HEK293T (cell line): Measurements from ENCODE around the gene MTG2.

Experiments used
- CTCF ChIA-PET: fragments of 350-600 bp; formaldehyde crosslinking; extraction: SDS; loops from one replicate; lab custom pipeline; 2021; ENCODE audit warnings: antibody characterized with exemption, inconsistent platforms; lab: Yijun Ruan, JAX
- POLR2A ChIA-PET: fragments of 350-600 bp; formaldehyde crosslinking; extraction: SDS; loops from one replicate; lab custom pipeline; 2020; ENCODE audit warnings: antibody characterized with exemption, inconsistent platforms; lab: Yijun Ruan, JAX
- DNase-seq: peaks from one replicate; pipeline ENCODE4 v3.0.0; 2012; ENCODE audit warnings: mixed read lengths; ENCODE audit errors: extremely low spot score
- ARNT ChIP-seq: fragments of 450-650 bp; IDR thresholded peaks from 2 replicates; pipeline ENCODE4 v1.6.1; 2017; ENCODE audit warnings: mild to moderate bottlenecking
- BHLHE40 ChIP-seq: fragments of 450-650 bp; IDR thresholded peaks from 2 replicates; pipeline ENCODE4 v1.6.1; 2016; ENCODE audit warnings: mild to moderate bottlenecking, moderate library complexity, borderline replicate concordance
- CTBP1 ChIP-seq: fragments of 450-650 bp; IDR thresholded peaks from 2 replicates; pipeline ENCODE4 v1.6.1; 2016; ENCODE audit warnings: borderline replicate concordance
- ELF4 ChIP-seq: fragments of 450-650 bp; IDR thresholded peaks from 2 replicates; pipeline ENCODE4 v1.6.1; 2017; ENCODE audit warnings: antibody characterized with exemption
- FOXA1 ChIP-seq: fragments of 450-650 bp; IDR thresholded peaks from 2 replicates; pipeline ENCODE4 v1.6.1; 2016; ENCODE audit warnings: mild to moderate bottlenecking
- FOXK2 ChIP-seq: fragments of 450-650 bp; IDR thresholded peaks from 2 replicates; pipeline ENCODE4 v1.6.1; 2016; ENCODE audit warnings: mild to moderate bottlenecking
- FOXM1 ChIP-seq: fragments of 450-650 bp; IDR thresholded peaks from 2 replicates; pipeline ENCODE4 v1.6.1; 2017; ENCODE audit warnings: mild to moderate bottlenecking, borderline replicate concordance
- HDGF ChIP-seq: fragments of 450-650 bp; IDR thresholded peaks from 2 replicates; pipeline ENCODE4 v1.6.1; 2017; ENCODE audit warnings: antibody characterized with exemption, borderline replicate concordance
- L3MBTL2 ChIP-seq: fragments of 450-650 bp; conservative IDR thresholded peaks from 2 replicates; pipeline ENCODE4 v1.6.1; 2016; ENCODE audit warnings: mild to moderate bottlenecking
- LEF1 ChIP-seq: fragments of 450-650 bp; IDR thresholded peaks from 2 replicates; pipeline ENCODE4 v1.6.1; 2017; ENCODE audit warnings: mild to moderate bottlenecking, borderline replicate concordance
- NFRKB ChIP-seq: fragments of 450-650 bp; IDR thresholded peaks from 2 replicates; pipeline ENCODE4 v1.6.1; 2016; ENCODE audit warnings: mild to moderate bottlenecking, moderate library complexity
- PKNOX1 ChIP-seq: fragments of 450-650 bp; IDR thresholded peaks from 2 replicates; pipeline ENCODE4 v1.6.1; 2016
- SP1 ChIP-seq: fragments of 450-650 bp; IDR thresholded peaks from 2 replicates; pipeline ENCODE4 v1.6.1; 2017
- SUZ12 ChIP-seq: fragments of 450-650 bp; IDR thresholded peaks from 2 replicates; pipeline ENCODE4 v1.6.1; 2016; ENCODE audit warnings: mild to moderate bottlenecking
- TARDBP ChIP-seq: fragments of 450-650 bp; IDR thresholded peaks from 2 replicates; pipeline ENCODE4 v1.6.1; 2016
- ZNF384 ChIP-seq: fragments of 450-650 bp; IDR thresholded peaks from 2 replicates; pipeline ENCODE4 v1.6.1; 2016

The MTG2 gene

GRCh38 chr20:62200491-62201172, 17.8 kb downstream of the MTG2 start:
- CTCF ChIA-PET: no interaction called here
- DNase-seq: no peak
- POLR2A ChIA-PET: no interaction called here
- TF ChIP-seq LEF1 (no peak), CTBP1 (no peak), FOXM1 (no peak), ARNT (no peak), ELF4 (no peak)

DNA sequence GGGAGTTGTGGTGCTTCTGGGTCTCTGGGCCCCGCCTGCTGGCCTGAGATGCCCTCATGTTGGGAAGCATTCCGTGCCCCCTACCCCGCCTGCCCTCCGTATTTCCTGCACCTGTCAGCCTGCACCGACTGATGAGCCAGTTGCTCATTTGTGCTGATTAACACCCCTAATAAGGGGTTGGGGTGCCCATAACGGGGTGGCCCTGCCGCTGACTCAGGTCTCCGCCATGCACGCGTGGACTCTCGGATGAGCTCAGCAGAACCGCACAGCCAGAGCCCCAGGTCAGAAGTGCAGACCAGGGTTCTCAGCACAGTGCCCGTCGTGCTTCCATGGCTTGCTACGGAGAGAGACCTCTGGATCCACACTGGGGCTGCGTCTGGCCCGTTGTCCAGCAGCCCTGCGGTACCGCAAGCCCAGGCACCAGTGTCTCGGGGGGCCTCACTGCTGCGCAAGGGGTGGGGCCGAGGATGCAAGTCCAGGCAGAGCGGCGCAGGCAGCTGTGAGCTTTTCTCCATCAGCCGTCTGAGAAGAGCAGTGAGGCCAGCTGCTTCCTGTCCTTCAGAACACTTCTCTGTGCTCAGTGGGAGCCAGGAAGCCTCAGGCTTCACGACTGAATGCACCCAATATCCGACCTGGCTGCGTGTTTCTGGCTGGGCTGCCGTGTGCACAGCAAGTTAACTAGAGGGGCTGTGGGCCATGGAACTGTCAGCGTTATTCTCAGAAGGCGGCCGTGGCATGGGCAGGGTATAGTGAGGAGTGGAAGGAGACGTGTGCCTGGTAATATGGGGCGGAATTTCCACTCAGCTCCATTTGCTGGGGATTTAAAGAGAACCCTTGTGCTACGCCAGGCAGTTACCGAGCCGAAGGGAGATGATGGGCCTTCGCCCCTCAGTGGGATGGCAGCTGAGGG, 18.6 kb downstream of the MTG2 start:
- TF ChIP-seq HDGF (no peak), ARNT (no peak), TARDBP (no peak), BHLHE40 (no peak), LEF1 (no peak), ELF4 (no peak), NFRKB (no peak), ZNF384 (no peak), CTBP1 (no peak), FOXK2 (no peak), FOXA1 (no peak), L3MBTL2 (no peak), SUZ12 (no peak), PKNOX1 (no peak), SP1 (no peak), FOXM1 (no peak)
- POLR2A ChIA-PET: no interaction called here
- CTCF ChIA-PET: no interaction called here
- no peak for DNase-seq

DNA sequence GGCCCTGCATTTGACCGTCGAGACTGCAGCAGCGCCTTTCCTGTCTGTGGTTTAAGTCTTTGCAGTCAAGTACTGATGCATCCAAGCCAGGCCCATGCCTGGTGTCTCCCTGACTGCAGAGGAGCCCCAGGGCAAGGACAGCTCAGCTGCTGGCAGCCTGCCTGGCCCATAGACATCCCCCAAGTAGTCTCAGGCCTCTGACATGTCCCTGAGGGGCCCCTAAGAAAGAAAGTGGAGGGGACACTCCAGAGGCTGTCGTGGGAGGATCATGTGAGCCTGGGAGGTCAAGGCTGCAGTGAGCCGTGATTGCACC, 19.2 kb downstream of the MTG2 start:
- TF ChIP-seq PKNOX1 (no peak), ZNF384 (no peak), SP1 (no peak), FOXA1 (no peak), FOXK2 (no peak), NFRKB (no peak), BHLHE40 (no peak), L3MBTL2 (no peak), SUZ12 (no peak), HDGF (no peak), LEF1 (no peak), ELF4 (no peak), TARDBP (no peak), CTBP1 (no peak)
- no peak for DNase-seq
- ChIA-PET CTCF (no interaction called here), POLR2A (no interaction called here)

- no peak for DNase-seq
- CTCF ChIA-PET: no interaction called here
- POLR2A ChIA-PET: no interaction called here
- TF ChIP-seq FOXA1: no peak
- TF ChIP-seq TARDBP: no peak
- TF ChIP-seq HDGF: no peak
- TF ChIP-seq SUZ12: no peak
- no peak for TF ChIP-seq BHLHE40
- no peak for TF ChIP-seq LEF1
- no peak for TF ChIP-seq ZNF384
- no peak for TF ChIP-seq FOXK2
- no peak for TF ChIP-seq CTBP1
- no peak for TF ChIP-seq ELF4
- TF ChIP-seq SP1: no peak
- no peak for TF ChIP-seq FOXM1
- TF ChIP-seq L3MBTL2: no peak
- TF ChIP-seq PKNOX1: no peak
- TF ChIP-seq NFRKB: no peak
- TF ChIP-seq ARNT: no peak
Measured at GRCh38 chr20:62202676-62203377, 20.0 kb downstream of the MTG2 start.

- no peak for DNase-seq
- CTCF ChIA-PET: no interaction called here
- POLR2A ChIA-PET: no interaction called here
- no peak for TF ChIP-seq FOXM1
- TF ChIP-seq NFRKB: no peak
- no peak for TF ChIP-seq ELF4
- TF ChIP-seq SUZ12: no peak
- no peak for TF ChIP-seq SP1
- TF ChIP-seq L3MBTL2: no peak
- no peak for TF ChIP-seq ZNF384
- no peak for TF ChIP-seq CTBP1
- TF ChIP-seq LEF1: no peak
- TF ChIP-seq TARDBP: no peak
- TF ChIP-seq PKNOX1: no peak
- TF ChIP-seq BHLHE40: no peak
- TF ChIP-seq ARNT: no peak
- TF ChIP-seq FOXA1: no peak
- no peak for TF ChIP-seq FOXK2
- TF ChIP-seq HDGF: no peak
Measured at GRCh38 chr20:62203378-62204030, 20.7 kb downstream of the MTG2 start.
